NT2/D1 (cell line): Measurements from ENCODE around the gene CGB5.
"Not testable (repeated sequence)": the region's sequence is repeated elsewhere in the genome, so short reads cannot be mapped to it uniquely, and the experiment has no call there.

Experiments
- DNase-seq: peaks from one replicate; pipeline ENCODE4 v3.0.0-alpha.2; 2011; ENCODE audit warnings: low read depth, low spot score
- H3K27me3 ChIP-seq: 2 replicates; pipeline ENCODE4 v1.6.0; 2011; ENCODE audit warnings: mild to moderate bottlenecking; ENCODE audit not compliant: insufficient read length, insufficient read depth
- H3K36me3 ChIP-seq: 2 replicates; pipeline ENCODE4 v1.6.1; 2011; ENCODE audit warnings: mild to moderate bottlenecking, low read length, mixed read lengths; ENCODE audit not compliant: insufficient read depth, insufficient read length
- H3K4me1 ChIP-seq: 2 replicates; pipeline ENCODE4 v1.5.1; 2011; ENCODE audit not compliant: insufficient read depth, insufficient read length
- H3K4me3 ChIP-seq: 2 replicates; pipeline ENCODE4 v1.5.1; 2011; ENCODE audit warnings: low read depth; ENCODE audit not compliant: insufficient read length
- H3K9ac ChIP-seq: 2 replicates; pipeline ENCODE4 v1.6.0; 2011; ENCODE audit warnings: low read depth; ENCODE audit not compliant: insufficient read length
- H3K9me3 ChIP-seq: 2 replicates; pipeline ENCODE4 v1.5.1; 2011; ENCODE audit warnings: mild to moderate bottlenecking, low read length; ENCODE audit not compliant: insufficient read depth
- SUZ12 ChIP-seq: IDR thresholded peaks from 2 replicates; pipeline ENCODE4 v1.6.1; 2011; ENCODE audit not compliant: insufficient read length, insufficient read depth; ENCODE audit errors: extremely low read depth
- YY1 ChIP-seq: IDR thresholded peaks from 2 replicates; pipeline ENCODE4 v1.6.1; 2011; ENCODE audit not compliant: insufficient read length, insufficient read depth
- ZNF274 ChIP-seq: IDR thresholded peaks from 2 replicates; pipeline ENCODE4 v1.6.1; 2011; ENCODE audit warnings: mild to moderate bottlenecking, low read depth, low read length

The CGB5 gene

GRCh38 chr19:49050376-49051033 lies 6.9 kb downstream of the CGB5 start:
- H3K27me3 ChIP-seq, H3K4me3 ChIP-seq, H3K36me3 ChIP-seq, H3K9me3 ChIP-seq, DNase-seq, H3K4me1 ChIP-seq, H3K9ac ChIP-seq: not testable (repeated sequence)

GRCh38 chr19:49056101-49056901 lies 12.7 kb downstream of the CGB5 start:
- Histone ChIP-seq H3K4me3 (peak overlapping the region; percentile 36), H3K4me1 (peaks cover 5% of the 10 kb centered on the region), H3K27me3 (peaks cover 48% of the 10 kb centered on the region), H3K36me3 (no peaks in the 10 kb centered on the region), H3K9ac (peak overlapping the region; percentile 70), H3K9me3 (no peaks in the 10 kb centered on the region)
- DNase-seq = no peak
- TF ChIP-seq ZNF274 (no peak), SUZ12 (no peak), YY1 (no peak)

GRCh38 chr19:49056902-49057596 lies 13.4 kb downstream of the CGB5 start:
- Histone ChIP-seq H3K9ac (peak overlapping the region; percentile 70), H3K4me3 (peak overlapping the region; percentile 36), H3K27me3 (peaks cover 48% of the 10 kb centered on the region)
- not testable (repeated sequence) for H3K9me3 ChIP-seq, H3K36me3 ChIP-seq, H3K4me1 ChIP-seq, DNase-seq

GRCh38 chr19:49057636-49058234 lies 14.1 kb downstream of the CGB5 start, which contains the start of gene CGB7:
TSS of gene CGB7 (minus strand) at chr19:49057749. CDS start at chr19:49055375, 2,374 bp downstream.
- H3K4me1 ChIP-seq = peaks cover 5% of the 10 kb centered on the region
- DNase-seq = no peak
- TF ChIP-seq YY1 (no peak), ZNF274 (no peak), SUZ12 (no peak)
- no peaks in the 10 kb centered on the region for H3K36me3 ChIP-seq
- H3K27me3 ChIP-seq = peaks cover 48% of the 10 kb centered on the region
- no peaks in the 10 kb centered on the region for H3K9me3 ChIP-seq
- peak within 1 kb of the TSS; percentile 70 for H3K9ac ChIP-seq
- H3K4me3 ChIP-seq = peak within 1 kb of the TSS; percentile 36

GRCh38 chr19:49058562-49058961 lies 14.9 kb downstream of the CGB5 start:
- H3K36me3 ChIP-seq = no peaks in the 10 kb centered on the region
- peaks cover 48% of the 10 kb centered on the region for H3K27me3 ChIP-seq
- TF ChIP-seq SUZ12 (no peak), YY1 (no peak), ZNF274 (no peak)
- DNase-seq = no peak
- peaks cover 5% of the 10 kb centered on the region for H3K4me1 ChIP-seq
- no peaks in the 10 kb centered on the region for H3K9me3 ChIP-seq
- H3K4me3 ChIP-seq = no peak overlapping the region
- H3K9ac ChIP-seq = no peak overlapping the region

- H3K27me3 ChIP-seq = peaks cover 48% of the 10 kb centered on the region
- TF ChIP-seq SUZ12 (no peak), ZNF274 (no peak), YY1 (no peak)
- no peak for DNase-seq
- peaks cover 8% of the 10 kb centered on the region for H3K4me1 ChIP-seq
- H3K9ac ChIP-seq = no peak overlapping the region
- no peak overlapping the region for H3K4me3 ChIP-seq
- no peaks in the 10 kb centered on the region for H3K9me3 ChIP-seq
- H3K36me3 ChIP-seq = no peaks in the 10 kb centered on the region
Measured at GRCh38 chr19:49059053-49059452, 15.4 kb downstream of the CGB5 start.

GRCh38 chr19:49061000-49061399 lies 17.4 kb downstream of the CGB5 start:
- no peak overlapping the region for H3K9ac ChIP-seq
- peaks cover 36% of the 10 kb centered on the region for H3K27me3 ChIP-seq
- H3K9me3 ChIP-seq = no peaks in the 10 kb centered on the region
- H3K4me3 ChIP-seq = no peak overlapping the region
- H3K4me1 ChIP-seq = peaks cover 18% of the 10 kb centered on the region
- H3K36me3 ChIP-seq = no peaks in the 10 kb centered on the region
- DNase-seq = no peak
- TF ChIP-seq ZNF274 = no peak
